Measurements from ENCODE around the gene CBL. TPM values are rescaled to one million over a fixed set of nuclear protein-coding genes. Genes with fewer than 3 reads are reported as not detected.
A peak's percentile ranks its signal among the peaks of the same experiment; 100 is the strongest.

CBL gene
- total RNA-seq, 1 donor from 2014 or later, result 46.6 TPM

DNA sequence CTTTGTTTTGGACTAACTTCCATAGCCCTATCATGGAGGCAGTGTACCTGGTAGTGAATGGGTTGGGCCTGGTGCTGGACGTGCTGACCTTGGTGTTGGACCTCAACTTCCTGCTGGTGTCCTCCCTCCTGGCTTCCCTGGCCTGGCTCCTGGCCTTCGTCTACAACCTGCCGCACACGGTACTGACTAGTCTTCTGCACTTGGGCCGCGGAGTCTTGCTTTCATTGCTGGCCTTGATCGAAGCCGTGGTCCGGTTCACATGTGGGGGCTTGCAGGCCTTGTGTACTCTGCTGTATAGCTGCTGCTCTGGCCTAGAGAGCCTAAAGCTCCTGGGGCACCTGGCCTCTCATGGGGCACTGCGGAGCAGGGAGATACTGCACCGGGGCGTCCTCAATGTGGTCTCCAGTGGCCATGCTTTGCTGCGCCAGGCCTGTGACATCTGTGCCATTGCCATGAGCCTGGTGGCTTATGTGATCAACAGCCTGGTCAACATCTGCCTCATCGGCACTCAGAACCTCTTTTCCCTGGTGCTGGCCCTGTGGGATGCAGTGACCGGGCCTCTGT is 129.0 kb downstream of the CBL start:
- H3K27me3 ChIP-seq (ENCODE audit: insufficient read depth, low read length), result no peaks in the 10 kb centered on the region
- peak overlapping the region; percentile 92 for H3K4me2 ChIP-seq (ENCODE audit: low read length)
- H2AFZ ChIP-seq (ENCODE audit: low read depth, low read length), result peak overlapping the region; percentile 71
- H3K9me3 Mint-ChIP-seq (ENCODE audit: unreplicated experiment), result no peaks in the 10 kb centered on the region
- DNase-seq (ENCODE audit: low read depth), result no peak
- no peak for FAIRE-seq
- peak overlapping the region; percentile 100 for H3K4me3 Mint-ChIP-seq (ENCODE audit: unreplicated experiment)
- H3K4me3 ChIP-seq (ENCODE audit: insufficient read depth, low read depth, low read length), result peak overlapping the region; percentile 89
- peak overlapping the region; percentile 99 for H3K27ac Mint-ChIP-seq (ENCODE audit: unreplicated experiment)
- peaks cover 32% of the 10 kb centered on the region for H3K79me2 ChIP-seq (ENCODE audit: insufficient read depth, low read length)
- H3K36me3 Mint-ChIP-seq (ENCODE audit: low read depth, unreplicated experiment), result peaks cover 4% of the 10 kb centered on the region
- no peaks in the 10 kb centered on the region for H3K36me3 ChIP-seq (ENCODE audit: insufficient read depth, low read length)
- TF ChIP-seq, protein P1, sequence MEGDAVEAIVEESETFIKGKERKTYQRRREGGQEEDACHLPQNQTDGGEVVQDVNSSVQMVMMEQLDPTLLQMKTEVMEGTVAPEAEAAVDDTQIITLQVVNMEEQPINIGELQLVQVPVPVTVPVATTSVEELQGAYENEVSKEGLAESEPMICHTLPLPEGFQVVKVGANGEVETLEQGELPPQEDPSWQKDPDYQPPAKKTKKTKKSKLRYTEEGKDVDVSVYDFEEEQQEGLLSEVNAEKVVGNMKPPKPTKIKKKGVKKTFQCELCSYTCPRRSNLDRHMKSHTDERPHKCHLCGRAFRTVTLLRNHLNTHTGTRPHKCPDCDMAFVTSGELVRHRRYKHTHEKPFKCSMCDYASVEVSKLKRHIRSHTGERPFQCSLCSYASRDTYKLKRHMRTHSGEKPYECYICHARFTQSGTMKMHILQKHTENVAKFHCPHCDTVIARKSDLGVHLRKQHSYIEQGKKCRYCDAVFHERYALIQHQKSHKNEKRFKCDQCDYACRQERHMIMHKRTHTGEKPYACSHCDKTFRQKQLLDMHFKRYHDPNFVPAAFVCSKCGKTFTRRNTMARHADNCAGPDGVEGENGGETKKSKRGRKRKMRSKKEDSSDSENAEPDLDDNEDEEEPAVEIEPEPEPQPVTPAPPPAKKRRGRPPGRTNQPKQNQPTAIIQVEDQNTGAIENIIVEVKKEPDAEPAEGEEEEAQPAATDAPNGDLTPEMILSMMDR (IDR thresholded peaks at IDR 0.05; ENCODE audit: insufficient read depth, low read depth, low read length), result no peak
- no peaks in the 10 kb centered on the region for H3K9me3 ChIP-seq (ENCODE audit: insufficient read depth, low read depth, low read length)
- H3K27me3 Mint-ChIP-seq (ENCODE audit: low read depth, unreplicated experiment), result peaks cover 2% of the 10 kb centered on the region
- peaks cover 9% of the 10 kb centered on the region for H4K20me1 ChIP-seq (ENCODE audit: insufficient read depth, low read length)
- H3K9ac ChIP-seq (ENCODE audit: low read length), result peak overlapping the region; percentile 93
- peaks cover 38% of the 10 kb centered on the region for H3K4me1 ChIP-seq (ENCODE audit: insufficient read depth, low read length)
- H3K4me1 Mint-ChIP-seq (ENCODE audit: low read depth, unreplicated experiment), result peaks cover 15% of the 10 kb centered on the region
- H3K27ac ChIP-seq (ENCODE audit: low read depth, low read length), result no peak overlapping the region

DNA sequence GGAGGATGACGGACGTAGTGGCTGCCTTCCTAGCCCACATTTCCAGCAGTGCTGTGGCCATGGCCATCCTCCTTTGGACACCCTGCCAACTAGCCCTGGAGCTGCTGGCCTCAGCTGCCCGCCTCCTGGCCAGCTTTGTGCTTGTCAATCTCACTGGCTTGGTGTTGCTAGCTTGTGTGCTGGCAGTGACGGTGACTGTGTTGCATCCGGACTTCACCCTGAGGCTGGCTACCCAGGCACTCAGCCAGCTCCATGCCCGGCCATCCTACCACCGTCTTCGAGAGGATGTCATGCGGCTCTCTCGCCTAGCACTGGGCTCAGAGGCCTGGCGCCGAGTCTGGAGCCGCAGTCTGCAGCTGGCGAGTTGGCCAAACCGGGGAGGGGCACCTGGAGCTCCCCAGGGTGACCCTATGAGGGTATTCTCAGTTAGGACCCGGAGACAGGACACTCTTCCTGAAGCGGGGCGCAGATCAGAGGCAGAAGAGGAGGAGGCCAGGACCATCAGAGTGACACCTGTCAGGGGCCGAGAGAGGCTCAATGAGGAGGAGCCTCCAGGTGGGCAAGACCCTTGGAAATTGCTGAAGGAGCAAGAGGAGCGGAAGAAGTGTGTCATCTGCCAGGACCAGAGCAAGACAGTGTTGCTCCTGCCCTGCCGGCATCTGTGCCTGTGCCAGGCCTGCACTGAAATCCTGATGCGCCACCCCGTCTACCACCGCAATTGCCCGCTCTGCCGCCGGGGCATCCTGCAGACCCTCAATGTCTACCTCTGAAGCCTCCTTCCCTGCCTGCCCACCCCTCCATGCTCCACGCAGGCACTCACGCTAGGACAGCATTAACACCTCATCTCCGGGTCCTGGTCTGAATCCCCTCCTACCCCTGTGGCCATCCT is 129.8 kb downstream of the CBL start:
- peaks cover 2% of the 10 kb centered on the region for H3K27me3 ChIP-seq (ENCODE audit: insufficient read depth, low read length)
- no peaks in the 10 kb centered on the region for H3K9me3 ChIP-seq (ENCODE audit: insufficient read depth, low read depth, low read length)
- H4K20me1 ChIP-seq (ENCODE audit: insufficient read depth, low read length), result peaks cover 9% of the 10 kb centered on the region
- no peak overlapping the region for H3K9ac ChIP-seq (ENCODE audit: low read length)
- no peak for TF ChIP-seq EZH2 (IDR thresholded peaks at IDR 0.05; ENCODE audit: insufficient read depth, low read length)
- TF ChIP-seq, protein P1 (IDR thresholded peaks at IDR 0.05; ENCODE audit: insufficient read depth, low read depth, low read length), result no peak
- no peaks in the 10 kb centered on the region for H3K36me3 ChIP-seq (ENCODE audit: insufficient read depth, low read length)
- FAIRE-seq, result no peak
- H3K9me3 Mint-ChIP-seq (ENCODE audit: unreplicated experiment), result no peaks in the 10 kb centered on the region
- peak overlapping the region; percentile 100 for H3K4me3 Mint-ChIP-seq (ENCODE audit: unreplicated experiment)
- peaks cover 15% of the 10 kb centered on the region for H3K4me1 Mint-ChIP-seq (ENCODE audit: low read depth, unreplicated experiment)
- H3K27me3 Mint-ChIP-seq (ENCODE audit: low read depth, unreplicated experiment), result peaks cover 2% of the 10 kb centered on the region
- no peak overlapping the region for H3K4me3 ChIP-seq (ENCODE audit: insufficient read depth, low read depth, low read length)
- peaks cover 32% of the 10 kb centered on the region for H3K79me2 ChIP-seq (ENCODE audit: insufficient read depth, low read length)
- no peak overlapping the region for H3K27ac ChIP-seq (ENCODE audit: low read depth, low read length)
- H3K4me1 ChIP-seq (ENCODE audit: insufficient read depth, low read length), result peaks cover 43% of the 10 kb centered on the region
- DNase-seq (ENCODE audit: low read depth), result no peak
- peaks cover 4% of the 10 kb centered on the region for H3K36me3 Mint-ChIP-seq (ENCODE audit: low read depth, unreplicated experiment)
- no peak overlapping the region for H2AFZ ChIP-seq (ENCODE audit: low read depth, low read length)
- H3K27ac Mint-ChIP-seq (ENCODE audit: unreplicated experiment), result no peak overlapping the region
- peak overlapping the region; percentile 92 for H3K4me2 ChIP-seq (ENCODE audit: low read length)

Data from astrocyte (in vitro differentiated cells and primary cell).